GM12872 (cell line): Measurements from ENCODE around the gene RAB3IP.

ENCODE experiments used
- TF ChIP-seq, protein P1 (sequence below): IDR thresholded peaks from 3 replicates; pipeline ENCODE4 v1.5.1; 2011; ENCODE audit warnings: low read depth, mild to moderate bottlenecking, low read length, moderate library complexity; ENCODE audit not compliant: insufficient read depth

The RAB3IP gene

DNA sequence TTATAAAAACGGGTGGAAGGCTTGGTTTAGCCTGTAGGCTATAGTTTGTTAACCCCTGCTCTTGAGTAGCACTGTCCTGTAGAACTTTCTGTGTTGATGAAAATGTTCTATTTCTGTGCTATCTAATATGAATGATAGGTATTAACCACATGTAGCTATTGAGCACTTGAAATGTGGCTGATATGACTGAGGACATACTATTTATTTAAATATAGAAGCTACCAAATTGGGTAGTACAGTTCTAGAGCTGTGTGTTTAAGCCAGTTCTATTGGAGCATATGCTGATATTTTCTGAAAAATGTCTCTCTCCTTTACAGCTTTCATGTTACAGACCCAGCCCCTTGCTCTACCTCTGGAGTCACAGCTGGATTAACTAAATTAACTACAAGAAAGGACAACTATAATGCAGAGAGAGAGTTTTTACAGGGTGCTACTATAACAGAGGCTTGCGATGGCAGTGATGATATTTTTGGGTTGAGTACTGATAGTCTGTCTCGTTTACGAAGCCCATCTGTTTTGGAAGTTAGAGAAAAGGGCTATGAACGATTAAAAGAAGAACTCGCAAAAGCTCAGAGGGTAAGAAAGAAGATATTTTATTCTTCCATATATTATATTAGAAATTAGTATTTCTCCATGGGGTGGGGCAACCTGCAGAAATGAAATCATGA, 17.6 kb downstream of the RAB3IP start:
- TF ChIP-seq, protein P1, sequence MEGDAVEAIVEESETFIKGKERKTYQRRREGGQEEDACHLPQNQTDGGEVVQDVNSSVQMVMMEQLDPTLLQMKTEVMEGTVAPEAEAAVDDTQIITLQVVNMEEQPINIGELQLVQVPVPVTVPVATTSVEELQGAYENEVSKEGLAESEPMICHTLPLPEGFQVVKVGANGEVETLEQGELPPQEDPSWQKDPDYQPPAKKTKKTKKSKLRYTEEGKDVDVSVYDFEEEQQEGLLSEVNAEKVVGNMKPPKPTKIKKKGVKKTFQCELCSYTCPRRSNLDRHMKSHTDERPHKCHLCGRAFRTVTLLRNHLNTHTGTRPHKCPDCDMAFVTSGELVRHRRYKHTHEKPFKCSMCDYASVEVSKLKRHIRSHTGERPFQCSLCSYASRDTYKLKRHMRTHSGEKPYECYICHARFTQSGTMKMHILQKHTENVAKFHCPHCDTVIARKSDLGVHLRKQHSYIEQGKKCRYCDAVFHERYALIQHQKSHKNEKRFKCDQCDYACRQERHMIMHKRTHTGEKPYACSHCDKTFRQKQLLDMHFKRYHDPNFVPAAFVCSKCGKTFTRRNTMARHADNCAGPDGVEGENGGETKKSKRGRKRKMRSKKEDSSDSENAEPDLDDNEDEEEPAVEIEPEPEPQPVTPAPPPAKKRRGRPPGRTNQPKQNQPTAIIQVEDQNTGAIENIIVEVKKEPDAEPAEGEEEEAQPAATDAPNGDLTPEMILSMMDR = no peak

DNA sequence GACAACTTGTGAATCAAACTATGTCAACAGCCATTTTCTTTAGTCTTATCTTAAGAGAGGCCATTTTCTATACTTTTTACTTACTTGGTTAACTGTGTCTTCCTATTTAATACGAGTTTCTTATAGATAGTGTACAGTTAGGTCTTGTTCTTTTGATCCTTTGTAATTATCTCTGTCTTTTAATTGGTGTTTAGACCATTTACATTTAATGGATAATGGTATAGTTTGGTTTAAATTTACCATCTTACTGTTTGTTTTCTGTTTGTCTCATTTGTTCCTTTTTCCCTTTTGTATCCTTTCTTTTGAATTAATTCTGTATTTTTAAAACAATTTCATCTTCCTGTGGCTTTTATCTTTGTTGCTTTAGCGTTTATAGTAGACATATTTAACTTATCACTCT, 19.4 kb downstream of the RAB3IP start:
- TF ChIP-seq, protein P1 = no peak

DNA sequence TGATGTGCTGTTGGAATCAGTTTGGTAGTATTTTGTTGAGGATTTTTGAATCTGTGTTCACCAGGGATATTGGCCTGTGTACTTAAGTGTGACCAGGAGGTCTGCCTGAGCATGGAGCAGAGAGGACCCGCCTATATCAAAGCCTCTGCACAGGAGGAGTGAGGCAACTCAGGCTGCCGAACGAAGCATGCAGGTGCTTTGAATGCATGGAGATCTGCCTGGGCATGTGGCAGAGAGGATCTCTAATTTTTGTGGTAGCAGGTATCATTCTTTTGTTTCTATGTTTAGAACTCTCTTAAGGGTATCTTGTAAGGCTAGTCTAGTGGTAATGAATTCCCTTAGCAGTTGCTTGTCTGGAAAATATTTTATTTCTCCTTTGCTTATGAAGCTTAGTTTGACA, 26.9 kb downstream of the RAB3IP start:
- TF ChIP-seq, protein P1 = no peak

DNA sequence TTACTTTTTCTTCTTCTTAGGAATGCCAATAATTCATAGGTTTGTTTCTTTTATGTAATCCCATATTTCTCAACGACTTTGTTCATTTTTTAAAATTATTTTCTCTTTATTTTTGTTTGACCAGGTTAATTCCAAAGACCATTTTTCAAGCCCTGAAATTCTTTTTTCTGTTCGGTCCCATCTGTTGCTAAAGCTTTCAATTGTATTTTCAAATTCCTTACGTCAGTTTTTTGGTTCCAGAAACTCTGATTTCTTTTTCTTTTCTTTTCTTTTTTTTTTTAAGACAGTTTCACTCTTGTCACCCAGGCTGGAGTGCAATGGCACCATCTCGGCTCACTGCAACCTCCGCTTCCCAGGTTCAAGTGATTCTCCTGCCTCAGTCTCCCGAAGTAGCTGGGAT, 27.6 kb downstream of the RAB3IP start:
- TF ChIP-seq, protein P1 = no peak

DNA sequence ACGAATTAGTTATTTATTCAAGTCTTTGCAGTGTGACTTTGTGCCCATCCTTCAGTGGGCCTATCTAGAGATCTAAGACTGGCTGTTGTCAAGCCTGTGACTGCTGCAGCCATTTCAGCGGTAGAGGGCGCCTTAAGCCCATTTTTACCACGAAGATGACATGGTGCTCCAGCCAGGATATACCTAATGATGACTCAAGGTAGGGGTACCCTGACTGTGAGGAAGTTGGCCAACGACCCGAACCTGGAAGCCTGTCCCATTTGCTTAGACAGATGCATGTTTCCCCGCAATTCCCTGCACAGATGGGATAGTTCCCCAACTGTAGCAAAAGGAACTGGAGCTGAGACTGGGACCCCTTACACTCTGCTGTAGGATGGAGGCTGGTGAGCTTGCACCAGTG, 41.3 kb downstream of the RAB3IP start:
- TF ChIP-seq, protein P1 = no peak

DNA sequence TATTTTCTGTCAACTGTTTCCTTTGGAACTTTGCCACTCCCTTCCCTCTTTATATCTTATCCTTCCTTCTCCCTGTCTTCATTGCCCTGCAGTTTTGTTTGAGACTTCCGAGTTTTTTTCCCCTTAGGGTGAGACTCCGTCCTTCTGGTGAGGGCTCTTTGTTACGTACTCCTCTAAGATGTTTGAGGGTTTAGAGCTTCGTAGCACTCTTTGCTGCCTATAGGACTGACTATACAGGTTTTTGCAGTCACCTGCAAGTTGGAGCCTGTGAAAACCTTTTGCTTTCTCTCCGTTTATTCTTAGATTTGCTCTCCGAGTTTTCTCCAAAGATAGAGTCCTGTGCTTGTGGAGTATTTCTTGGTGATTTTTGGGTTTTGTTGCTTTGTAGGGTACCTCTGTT, 44.7 kb downstream of the RAB3IP start:
- TF ChIP-seq, protein P1 = no peak

DNA sequence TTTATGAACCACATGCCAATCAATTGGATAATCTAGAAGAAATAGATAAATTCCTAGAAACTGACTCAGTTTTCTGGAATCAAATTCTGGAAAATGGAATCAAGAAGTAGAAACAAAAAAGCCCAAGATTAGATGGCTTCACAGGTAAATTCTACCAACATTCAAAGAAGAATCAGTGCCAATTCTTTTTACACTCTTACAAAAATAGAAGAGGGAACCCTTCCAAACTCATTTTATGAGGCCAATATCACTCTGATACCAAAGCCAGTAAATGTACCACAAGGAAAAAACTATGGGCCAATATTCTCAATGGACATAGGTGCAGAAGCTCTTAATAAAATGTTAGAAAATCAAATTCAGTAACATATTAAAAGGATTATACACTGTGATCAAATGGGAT, 50.7 kb downstream of the RAB3IP start:
- TF ChIP-seq, protein P1 = no peak
